Astrocyte (in vitro differentiated cells and primary cell): Measurements from ENCODE around the gene OR8D2.

Experiments
- CTCF ChIP-seq: IDR thresholded peaks from 2 replicates; pipeline ENCODE4 v1.5.1; 2011; ENCODE audit warnings: low read depth, mild to moderate bottlenecking, inconsistent platforms, low read length, moderate library complexity; ENCODE audit not compliant: insufficient read depth
- EZH2 ChIP-seq: IDR thresholded peaks from 2 replicates; pipeline ENCODE4 v1.6.1; 2012; ENCODE audit warnings: mild to moderate bottlenecking, low read length, inconsistent platforms; ENCODE audit not compliant: insufficient read depth

- TF ChIP-seq EZH2 (no peak), CTCF (no peak)
Measured at GRCh38 chr11:124307093-124307492, 12.9 kb downstream of the OR8D2 start.
